GM19025 (cell line): Measurements from ENCODE around the gene PLA2G15.

ENCODE experiments used
- ATAC-seq: cut with Tn5 transposase; IDR thresholded peaks from one replicate; pipeline ENCODE4 v1.9.1; 2021; ENCODE audit warnings: mild to moderate bottlenecking, low read depth, moderate library complexity; ENCODE audit not compliant: unreplicated experiment

Gene PLA2G15

DNA sequence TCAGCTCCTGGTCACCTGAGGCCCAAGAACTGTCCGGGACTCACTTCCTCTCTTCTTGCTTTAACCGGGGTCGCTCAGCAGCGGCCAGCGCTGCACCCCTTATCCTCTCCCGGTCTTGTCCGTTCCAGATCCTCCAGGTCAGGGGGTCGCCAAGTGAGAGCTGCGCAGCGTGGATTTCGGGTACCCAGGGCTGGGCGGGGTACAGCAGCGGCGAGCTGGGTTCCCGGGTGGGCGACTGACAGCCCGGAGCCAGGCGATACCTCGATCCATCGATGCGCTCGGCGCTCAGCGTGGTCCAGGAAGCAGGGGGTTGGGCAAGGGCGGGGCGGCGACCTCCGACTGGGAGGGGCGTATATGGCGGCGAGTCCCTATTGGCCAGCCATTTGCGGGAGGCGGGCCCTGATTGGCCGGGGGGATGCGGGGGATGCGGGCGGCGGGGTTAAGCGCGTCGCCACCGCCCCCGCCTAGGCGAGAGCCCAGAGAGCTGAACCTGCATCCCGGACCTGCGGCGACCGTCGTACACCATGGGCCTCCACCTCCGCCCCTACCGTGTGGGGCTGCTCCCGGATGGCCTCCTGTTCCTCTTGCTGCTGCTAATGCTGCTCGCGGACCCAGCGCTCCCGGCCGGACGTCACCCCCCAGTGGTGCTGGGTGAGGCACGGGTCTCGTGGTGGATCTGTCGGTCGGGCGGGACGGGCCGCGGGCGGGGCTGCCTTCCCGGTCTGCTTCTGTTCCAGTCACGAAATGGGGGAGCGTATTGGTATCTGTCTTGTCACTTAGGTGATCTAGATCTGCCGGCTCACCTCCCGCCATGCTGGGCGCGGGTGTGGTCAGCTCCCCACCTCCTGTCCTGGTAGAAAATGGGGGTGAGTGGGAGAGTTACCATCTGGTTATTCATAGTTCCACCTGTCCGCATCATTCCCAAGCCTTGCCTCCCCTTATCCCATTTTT lies at the start of gene PLA2G15:
Gene PLA2G15, plus strand, starts transcription at position 471 of the 951 bp plus-strand sequence. Its CDS starts 54 bp downstream, at position 525.
- peak; percentile 88 for ATAC-seq

DNA sequence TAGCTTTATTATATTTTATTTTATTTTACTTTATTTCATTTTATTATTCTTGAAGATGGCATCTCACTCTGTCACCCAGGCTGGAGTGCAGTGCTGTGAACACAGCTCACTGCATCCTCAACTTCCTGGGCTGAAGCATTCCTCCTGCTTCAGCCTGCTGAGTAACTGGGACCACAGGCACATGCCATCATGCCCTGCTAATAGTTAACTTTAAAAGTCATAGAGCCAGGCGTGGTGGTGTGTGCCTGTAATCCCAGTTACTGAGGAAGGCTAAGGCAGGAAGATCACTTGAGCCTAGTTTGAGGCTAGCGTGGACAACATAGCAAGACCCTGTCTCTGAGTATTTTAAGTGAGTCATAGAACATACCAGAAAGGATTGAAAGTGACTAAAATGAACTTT lies 47.9 kb upstream of the PLA2G15 start:
- no peak for ATAC-seq

GRCh38 chr16:68200088-68200783 lies 44.9 kb upstream of the PLA2G15 start:
- ATAC-seq = no peak

DNA sequence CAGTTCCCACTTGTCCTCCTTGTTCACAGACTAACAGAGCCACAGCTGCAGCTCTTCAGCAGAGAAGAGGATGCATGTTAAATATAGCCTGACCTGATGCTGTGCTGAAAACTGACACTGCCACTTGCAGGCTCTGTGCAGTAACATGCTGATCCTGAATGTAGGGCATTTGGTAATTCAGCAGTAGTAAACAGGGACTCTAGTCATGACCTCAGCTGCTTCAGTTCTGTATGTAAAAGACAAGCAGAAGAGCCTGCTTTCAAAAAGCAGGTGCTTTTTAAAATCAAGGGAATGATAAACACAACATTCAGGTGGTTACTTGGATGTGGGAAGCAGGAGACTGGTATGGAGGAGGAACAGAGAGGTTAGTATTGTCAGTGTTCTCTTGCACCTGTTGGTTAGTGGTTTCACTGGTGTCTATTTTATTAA lies 43.1 kb upstream of the PLA2G15 start:
- no peak for ATAC-seq

DNA sequence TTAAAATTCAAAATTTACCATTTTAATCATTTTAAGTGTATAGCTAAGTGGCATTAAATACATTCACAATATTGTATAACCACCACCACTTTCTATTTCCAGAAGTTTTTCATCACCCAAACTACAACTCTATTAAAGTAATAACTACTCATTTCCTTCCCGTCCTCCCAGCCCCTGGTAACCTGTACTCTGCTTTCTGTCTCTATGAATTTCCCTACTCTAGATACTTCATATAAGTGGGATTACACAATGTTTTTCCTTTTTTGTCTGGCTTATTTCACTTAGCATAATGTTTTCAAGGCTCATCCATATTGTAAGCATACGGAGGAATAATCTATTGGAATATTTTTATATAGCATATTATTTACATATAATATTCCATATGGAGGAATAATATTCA lies 38.9 kb upstream of the PLA2G15 start:
- ATAC-seq = no peak

DNA sequence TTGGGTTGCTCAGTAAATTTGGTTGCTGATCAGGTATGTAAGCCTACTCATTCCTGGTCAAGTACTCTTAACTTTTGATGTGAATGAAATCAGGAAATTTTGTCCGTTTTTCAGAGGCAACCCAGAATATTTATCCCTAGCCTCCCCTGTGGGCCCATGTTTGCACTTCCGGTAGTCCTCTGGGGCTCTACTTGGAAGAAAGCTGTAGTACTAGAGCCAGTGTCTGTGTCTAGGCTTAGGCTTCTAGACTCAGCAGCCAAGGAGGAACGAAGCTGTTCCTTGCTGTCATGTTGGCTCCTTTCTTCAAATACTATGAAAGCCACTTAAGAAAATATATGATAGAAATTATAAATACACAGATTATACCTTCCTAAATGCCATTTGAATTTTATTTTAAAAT lies 30.4 kb upstream of the PLA2G15 start:
- ATAC-seq = no peak

DNA sequence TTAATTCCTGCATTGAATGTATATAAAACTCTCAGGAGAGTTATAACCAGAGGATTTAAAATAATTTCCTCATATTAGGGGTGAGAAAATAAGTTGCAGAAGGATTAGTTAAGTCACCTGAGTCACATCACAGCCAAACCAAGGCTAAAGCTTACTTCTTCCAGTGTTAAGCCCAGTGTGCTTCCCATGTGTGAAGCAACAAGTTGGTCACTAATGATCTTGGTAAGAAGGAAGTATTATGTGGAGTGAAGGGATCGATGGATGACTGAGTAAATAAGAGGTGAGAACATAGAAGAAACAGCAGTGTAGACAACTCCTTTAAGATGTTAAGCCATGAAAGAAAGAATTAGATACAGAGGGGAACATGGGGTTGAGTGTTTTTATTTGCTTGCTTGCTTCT lies 29.9 kb upstream of the PLA2G15 start:
- no peak for ATAC-seq

GRCh38 chr16:68216240-68216639 lies 28.9 kb upstream of the PLA2G15 start:
- no peak for ATAC-seq

DNA sequence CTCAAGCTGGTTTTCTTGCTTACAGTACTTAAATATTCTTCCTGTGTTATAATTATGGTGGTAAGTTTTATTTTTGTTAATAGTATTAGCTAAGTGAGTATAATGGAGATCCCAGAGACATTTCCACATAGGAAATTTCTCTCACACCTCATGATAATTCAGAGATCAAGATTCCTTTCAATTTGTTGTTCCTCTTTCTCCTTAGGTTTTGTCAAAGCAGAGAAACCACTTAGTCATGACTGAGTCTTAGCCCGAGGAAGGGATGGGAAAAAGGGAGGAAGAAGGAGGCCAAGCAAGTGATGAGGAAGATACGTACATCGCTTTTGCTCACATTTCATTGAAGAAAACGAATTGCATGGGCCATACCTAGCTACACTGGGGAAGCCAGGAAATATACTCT lies 27.7 kb upstream of the PLA2G15 start:
- ATAC-seq = no peak

DNA sequence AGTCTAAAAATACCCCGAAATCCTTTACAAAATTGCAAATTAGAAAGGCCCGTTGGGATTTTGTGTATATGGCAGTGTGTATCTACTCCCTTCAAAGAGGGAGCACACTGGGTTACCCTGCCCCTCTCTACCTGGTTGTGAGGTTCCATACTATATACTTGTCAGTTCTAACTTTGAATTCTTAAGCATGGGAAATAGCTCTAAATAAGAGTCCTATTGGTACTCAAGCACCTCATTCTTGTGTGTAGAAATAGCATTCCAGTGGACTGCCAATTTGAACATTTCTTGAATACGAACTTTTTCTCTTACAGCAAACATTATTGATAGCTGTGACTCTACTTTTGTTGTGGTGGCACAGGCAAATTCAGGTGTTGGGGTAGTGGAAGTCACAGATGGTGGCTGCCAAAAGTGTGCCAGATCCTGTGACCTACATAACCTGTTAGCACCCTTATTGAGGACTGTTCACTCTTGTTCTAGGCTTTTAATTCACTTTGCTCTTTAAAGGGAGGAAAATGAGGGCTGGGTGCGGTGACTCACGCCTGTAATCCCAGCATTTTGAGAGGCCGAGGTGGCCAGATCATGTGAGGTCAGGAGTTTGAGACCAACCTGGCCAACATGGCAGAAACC lies 25.3 kb upstream of the PLA2G15 start:
- ATAC-seq = no peak

DNA sequence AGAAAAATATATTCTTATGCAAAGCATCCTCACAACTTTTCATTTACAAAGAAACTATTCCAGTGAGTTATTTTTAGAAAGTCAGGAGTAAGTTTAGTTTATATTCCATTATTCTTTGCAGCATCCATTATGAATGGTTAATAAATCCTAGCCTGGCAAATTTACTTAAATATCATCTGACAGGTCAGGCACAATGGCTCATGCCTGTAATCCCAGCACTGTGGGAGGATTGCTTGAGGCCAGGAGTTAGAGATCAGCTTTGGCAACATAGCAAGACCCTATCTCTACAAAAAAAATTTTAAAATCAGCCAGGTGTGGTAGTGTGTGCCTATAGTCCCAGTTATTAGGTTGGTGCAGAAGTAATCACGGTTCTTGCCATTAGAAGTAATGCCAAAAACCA lies 22.1 kb upstream of the PLA2G15 start:
- no peak for ATAC-seq

GRCh38 chr16:68226116-68226515 lies 19.1 kb upstream of the PLA2G15 start:
- ATAC-seq = no peak

DNA sequence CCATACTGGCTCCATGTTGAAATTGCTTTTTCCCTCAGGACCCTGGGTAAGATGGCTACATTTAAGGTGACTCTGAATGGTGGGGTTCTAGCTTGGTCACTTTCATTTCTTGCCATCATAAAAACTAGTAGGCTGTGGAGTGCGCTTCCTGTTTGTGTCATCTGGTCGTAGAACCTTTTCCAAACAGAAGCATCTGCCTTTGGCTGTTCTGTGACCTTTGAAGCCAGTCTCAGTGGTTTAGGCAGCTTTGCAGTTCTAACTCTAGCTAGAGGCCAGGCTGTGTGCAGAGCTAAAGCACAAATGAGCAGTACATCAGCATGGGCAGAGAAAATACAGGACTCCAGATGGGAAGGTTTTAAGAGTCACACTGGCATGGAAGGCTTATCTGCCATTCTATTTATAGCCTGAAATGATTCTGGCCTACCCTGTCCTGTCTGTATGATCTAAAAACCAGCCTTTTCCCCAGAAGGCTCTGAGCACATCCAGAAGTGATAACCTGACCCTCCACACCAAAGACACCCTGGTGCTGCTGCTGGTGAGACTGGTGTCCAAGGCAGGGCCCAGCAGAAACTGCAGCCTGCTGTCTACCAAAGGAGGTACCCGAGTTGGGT lies 17.9 kb upstream of the PLA2G15 start:
- ATAC-seq = no peak

- ATAC-seq = no peak
These were observed 17.2 kb upstream of the PLA2G15 start for GRCh38 chr16:68227850-68228553.

DNA sequence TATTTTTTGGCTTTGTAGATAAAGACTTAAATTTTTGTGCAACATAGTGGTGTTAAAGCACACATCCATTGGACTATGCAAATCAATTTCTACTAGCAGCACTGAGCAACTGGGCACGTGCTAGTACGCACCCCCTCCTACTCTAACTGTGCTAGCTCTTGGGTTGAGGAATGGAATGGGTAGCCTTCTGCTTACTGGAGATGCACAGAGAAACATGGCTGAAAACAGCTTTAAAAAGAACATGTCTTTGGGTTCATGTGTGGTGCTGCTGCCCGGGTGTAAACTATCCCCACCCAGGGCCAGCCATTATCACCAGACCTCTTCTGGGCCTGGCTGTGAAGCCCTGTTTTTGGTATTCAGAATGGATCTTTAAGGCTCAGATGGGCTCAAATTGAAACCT lies 16.5 kb upstream of the PLA2G15 start:
- ATAC-seq = no peak

DNA sequence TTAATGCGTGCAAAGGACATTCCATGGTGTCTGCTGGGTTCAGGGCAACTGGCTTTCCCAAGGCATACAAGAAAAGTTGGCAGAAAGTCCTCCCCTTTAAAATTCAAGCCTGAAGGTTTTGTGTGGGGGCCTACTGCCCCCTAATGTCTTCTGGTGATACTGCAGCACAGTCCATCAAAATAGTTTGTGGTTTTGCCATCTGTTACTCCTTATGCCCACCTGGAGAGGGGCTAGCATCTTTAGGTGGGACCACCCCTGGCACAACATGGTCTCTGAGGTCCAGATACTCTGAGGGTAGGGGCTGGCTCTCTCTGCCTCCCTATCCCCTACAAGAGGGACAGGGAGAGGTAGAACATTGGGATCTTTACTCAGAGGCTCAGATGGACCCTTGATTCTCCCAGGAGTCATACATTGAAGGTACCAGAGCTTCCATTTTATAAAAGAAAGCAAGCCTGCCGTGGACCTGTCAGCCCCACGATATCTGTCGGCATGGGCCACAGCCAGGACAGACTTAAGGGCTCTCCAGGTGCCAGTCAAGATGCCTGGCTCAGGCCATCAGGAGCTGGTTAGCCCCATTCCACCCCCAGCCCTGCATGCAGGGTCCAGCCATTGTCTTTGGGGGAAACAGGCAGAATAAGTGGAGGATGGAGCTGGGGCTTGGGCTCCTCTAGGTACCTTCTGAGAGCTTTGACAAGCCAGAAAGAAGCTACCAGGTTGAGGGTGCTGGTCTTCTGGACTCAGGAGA lies 15.6 kb upstream of the PLA2G15 start:
- no peak for ATAC-seq

DNA sequence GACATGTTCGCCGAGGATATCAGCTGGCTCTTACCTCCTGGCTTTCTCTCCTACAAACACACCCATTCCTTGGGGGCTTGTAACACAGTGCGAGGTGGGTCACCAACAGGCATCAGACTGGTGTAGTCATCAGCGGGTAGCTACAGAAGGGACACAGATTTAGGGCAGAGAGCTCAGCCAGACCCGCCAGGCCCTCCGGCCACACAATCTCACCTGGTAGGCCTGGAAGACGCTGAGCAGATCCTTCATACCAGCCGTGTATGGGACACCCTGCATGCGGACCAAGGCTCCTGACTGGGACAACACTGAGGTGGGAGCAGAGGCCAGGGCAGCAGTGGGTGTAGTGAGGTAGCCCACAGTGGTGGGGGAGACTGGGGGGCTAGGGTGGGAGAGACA lies 15.0 kb upstream of the PLA2G15 start:
- ATAC-seq = no peak

DNA sequence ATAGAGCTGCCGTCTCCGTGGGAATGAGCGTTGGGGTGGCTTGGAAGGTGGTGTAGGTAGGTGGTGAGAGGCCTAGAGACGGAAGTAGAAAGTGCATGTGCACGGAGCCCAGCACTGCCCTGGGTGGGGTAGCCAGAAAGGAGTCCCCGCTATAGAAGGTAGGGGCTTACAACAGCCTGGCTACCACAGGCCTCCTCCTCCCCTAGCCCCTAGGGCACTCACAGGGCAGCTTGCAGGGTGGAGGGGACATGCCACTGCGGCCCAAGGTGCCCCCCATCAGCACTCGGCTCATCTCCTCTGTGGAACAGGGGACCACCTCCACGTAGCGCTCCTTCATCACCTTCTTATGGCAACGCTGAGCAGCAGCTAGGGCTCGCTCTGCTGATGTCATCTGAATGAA lies 14.2 kb upstream of the PLA2G15 start:
- no peak for ATAC-seq

GRCh38 chr16:68231384-68232136 lies 13.6 kb upstream of the PLA2G15 start:
- ATAC-seq = no peak
